ENCODE data around the gene ZNF536. TPM values are rescaled to one million over a fixed set of nuclear protein-coding genes. Genes with fewer than 3 reads are reported as not detected.

The ZNF536 gene
- polyA plus RNA-seq, 1 of the 3 experiments (the other 2 are of a cell fraction) = 0.41 TPM

GRCh38 chr19:30498707-30499106 lies 126.5 kb downstream of the ZNF536 start:
- DNase-seq = no peak
- H3F3A ChIP-seq (replicated peaks; ENCODE audit: insufficient read depth) = no peaks in the 10 kb centered on the region
- H2AFZ ChIP-seq (ENCODE audit: low read depth) = no peak overlapping the region
- no peak overlapping the region for H3K4me2 ChIP-seq
- H3K36me3 ChIP-seq (replicated peaks in 1 of 2; ENCODE audit: control insufficient read depth in 1 of 2, insufficient read depth in 2 of 2, low read length in 1 of 2) = no peaks in the 10 kb centered on the region
- CTCF ChIA-PET = interaction anchor here (1.1 kb wide), 1 partner anchor 14 kb away, joined by 3 read pairs; no protein-coding TSS in a partner anchor
- H4K20me1 ChIP-seq (ENCODE audit: insufficient read depth) = no peaks in the 10 kb centered on the region
- 51% methylated on average over 7 of the region's 12 CpGs for WGBS (ENCODE audit: low lambda C conversion rate)
- no peaks in the 10 kb centered on the region for H3K27me3 ChIP-seq (ENCODE audit: insufficient read depth)
- H3K79me2 ChIP-seq (ENCODE audit: insufficient read depth) = no peaks in the 10 kb centered on the region
- no peak overlapping the region for H3K27ac ChIP-seq (ENCODE audit: low read depth in 2 of 2, low read length in 1 of 2)
- H3K9ac ChIP-seq = no peak overlapping the region
- H3K4me3 ChIP-seq (ENCODE audit: low read depth in 2 of 2, low read length in 1 of 2) = no peak overlapping the region
- H3K9me3 ChIP-seq = no peaks in the 10 kb centered on the region
- TF ChIP-seq FOSL2 (IDR thresholded peaks at IDR 0.05; ENCODE audit: borderline replicate concordance, low read depth) = no peak
- no peak for TF ChIP-seq SMC3 (IDR thresholded peaks at IDR 0.05; ENCODE audit: low read depth, low read length)
- no peak for TF ChIP-seq TCF12 (IDR thresholded peaks at IDR 0.05)
- no peak for TF ChIP-seq JUND (IDR thresholded peaks at IDR 0.05)
- no peak for TF ChIP-seq YY1 (IDR thresholded peaks at IDR 0.05; ENCODE audit: low read depth)
- no peak for TF ChIP-seq CHD2 (IDR thresholded peaks at IDR 0.05; ENCODE audit: low read length, partially characterized antibody)
- no peak for TF ChIP-seq SIN3A (IDR thresholded peaks at IDR 0.05; ENCODE audit: borderline replicate concordance, low read depth, low read length)
- no peak for TF ChIP-seq EP300 (IDR thresholded peaks at IDR 0.05; ENCODE audit: borderline replicate concordance in 1 of 2, low read depth in 1 of 2, low read length in 1 of 2)
- no peak for TF ChIP-seq TEAD4 (IDR thresholded peaks at IDR 0.05; ENCODE audit: borderline replicate concordance, insufficient read depth)
- TF ChIP-seq, protein P1, sequence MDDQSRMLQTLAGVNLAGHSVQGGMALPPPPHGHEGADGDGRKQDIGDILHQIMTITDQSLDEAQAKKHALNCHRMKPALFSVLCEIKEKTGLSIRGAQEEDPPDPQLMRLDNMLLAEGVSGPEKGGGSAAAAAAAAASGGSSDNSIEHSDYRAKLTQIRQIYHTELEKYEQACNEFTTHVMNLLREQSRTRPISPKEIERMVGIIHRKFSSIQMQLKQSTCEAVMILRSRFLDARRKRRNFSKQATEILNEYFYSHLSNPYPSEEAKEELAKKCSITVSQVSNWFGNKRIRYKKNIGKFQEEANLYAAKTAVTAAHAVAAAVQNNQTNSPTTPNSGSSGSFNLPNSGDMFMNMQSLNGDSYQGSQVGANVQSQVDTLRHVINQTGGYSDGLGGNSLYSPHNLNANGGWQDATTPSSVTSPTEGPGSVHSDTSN (IDR thresholded peaks at IDR 0.05) = no peak
- no peak for TF ChIP-seq IRF3 (IDR thresholded peaks at IDR 0.05; ENCODE audit: low read depth, low read length)
- TF ChIP-seq FOXM1 (IDR thresholded peaks at IDR 0.05; ENCODE audit: low read depth) = no peak
- TF ChIP-seq MEF2A (IDR thresholded peaks at IDR 0.05; ENCODE audit: borderline replicate concordance, low read depth) = no peak
- no peak for TF ChIP-seq NFIC (IDR thresholded peaks at IDR 0.05; ENCODE audit: borderline replicate concordance)
- no peak for TF ChIP-seq REST (IDR thresholded peaks at IDR 0.05; ENCODE audit: low read depth, low read length)
- no peak for TF ChIP-seq POLR2AphosphoS5 (IDR thresholded peaks at IDR 0.05; ENCODE audit: low read depth, low read length)
- no peak for TF ChIP-seq ELF1 (IDR thresholded peaks at IDR 0.05)
- no peak for TF ChIP-seq MXI1 (IDR thresholded peaks at IDR 0.05; ENCODE audit: low read depth, low read length)
- no peak for TF ChIP-seq FOXJ3 (CRISPR knock-in tag; IDR thresholded peaks at IDR 0.05)
- TF ChIP-seq, protein P2, sequence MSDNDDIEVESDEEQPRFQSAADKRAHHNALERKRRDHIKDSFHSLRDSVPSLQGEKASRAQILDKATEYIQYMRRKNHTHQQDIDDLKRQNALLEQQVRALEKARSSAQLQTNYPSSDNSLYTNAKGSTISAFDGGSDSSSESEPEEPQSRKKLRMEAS (IDR thresholded peaks at IDR 0.05; ENCODE audit: low read depth) = no peak
- no peaks in the 10 kb centered on the region for H3K4me1 ChIP-seq (ENCODE audit: control insufficient read depth in 1 of 2, insufficient read depth in 2 of 2, low read depth in 1 of 2, low read length in 1 of 2)
- no peaks in the 10 kb centered on the region for H3K9me2 ChIP-seq
- POLR2A ChIA-PET = no interaction called here
